Measurements from ENCODE around the gene FIGN. TPM values are rescaled to one million over a fixed set of nuclear protein-coding genes. Genes with fewer than 3 reads are reported as not detected.
A peak's percentile ranks its signal among the peaks of the same experiment; 100 is the strongest.

Gene FIGN
- total RNA-seq, 1 donor from 2014 or later, result 41.1 TPM

- Histone ChIP-seq H3K4me1 (peaks cover 54% of the 10 kb centered on the region), H3K79me2 (ENCODE audit: low read depth) (peaks cover 63% of the 10 kb centered on the region), H3K9me3 (ENCODE audit: low read depth) (no peaks in the 10 kb centered on the region), H2AFZ (replicated peaks) (no peak overlapping the region), H3K4me3 (peak overlapping the region; percentile 92), H3K9ac (no peak overlapping the region), H3F3A (ENCODE audit: low read depth) (peaks cover 28% of the 10 kb centered on the region), H3K27me3 (no peaks in the 10 kb centered on the region), H3K36me3 (no peaks in the 10 kb centered on the region), H3K4me2 (peak overlapping the region; percentile 95), H4K20me1 (ENCODE audit: low read depth) (peaks cover 4% of the 10 kb centered on the region), H3K27ac (peak overlapping the region; percentile 99)
- Mint-ChIP-seq H3K9me3 (no peaks in the 10 kb centered on the region), H3K27ac (peak overlapping the region; percentile 91), H3K36me3 (no peaks in the 10 kb centered on the region), H3K4me3 (peak overlapping the region; percentile 94), H3K4me1 (peaks cover 40% of the 10 kb centered on the region), H3K27me3 (ENCODE audit: insufficient read depth, low read depth) (peaks cover 3% of the 10 kb centered on the region)
- DNase-seq (ENCODE audit: low spot score), result no peak
- no peak for TF ChIP-seq EZH2phosphoT487 (IDR thresholded peaks at IDR 0.05)
- TF ChIP-seq EZH2 (IDR thresholded peaks at IDR 0.05), result no peak
- no peak for TF ChIP-seq CTCF (IDR thresholded peaks at IDR 0.05)
Observed at GRCh38 chr2:163734401-163734800, 1.4 kb downstream of the FIGN start.

DNA sequence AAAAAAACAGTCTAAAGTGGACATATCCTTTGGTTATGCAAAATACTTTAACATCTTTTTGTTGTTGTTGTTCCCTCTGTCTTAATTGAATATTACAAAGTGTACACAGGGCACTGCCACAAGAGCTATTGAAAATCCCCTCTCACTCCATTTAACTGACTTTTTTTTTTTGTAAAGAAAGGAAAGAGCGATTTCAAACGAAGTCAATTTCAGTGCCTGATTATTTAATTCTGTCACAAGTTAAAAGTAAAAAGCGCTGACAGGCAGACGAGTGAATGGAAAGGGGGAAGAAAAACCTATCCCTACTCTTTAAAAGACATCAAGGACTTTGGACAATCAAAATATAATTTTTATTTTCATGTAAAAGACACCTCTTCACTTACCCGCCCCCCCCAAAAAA lies 1.9 kb downstream of the FIGN start:
- Histone ChIP-seq H3K79me2 (ENCODE audit: low read depth) (peaks cover 68% of the 10 kb centered on the region), H4K20me1 (ENCODE audit: low read depth) (peaks cover 4% of the 10 kb centered on the region), H3K4me3 (peak overlapping the region; percentile 92), H2AFZ (replicated peaks) (no peak overlapping the region), H3K4me1 (peaks cover 56% of the 10 kb centered on the region), H3K9me3 (ENCODE audit: low read depth) (no peaks in the 10 kb centered on the region), H3K4me2 (peak overlapping the region; percentile 95), H3K9ac (no peak overlapping the region), H3K36me3 (no peaks in the 10 kb centered on the region), H3K27ac (no peak overlapping the region), H3F3A (ENCODE audit: low read depth) (peaks cover 28% of the 10 kb centered on the region), H3K27me3 (no peaks in the 10 kb centered on the region)
- no peak for DNase-seq (ENCODE audit: low spot score)
- H3K4me3 Mint-ChIP-seq, result peak overlapping the region; percentile 94
- peaks cover 40% of the 10 kb centered on the region for H3K4me1 Mint-ChIP-seq
- H3K36me3 Mint-ChIP-seq, result no peaks in the 10 kb centered on the region
- H3K27ac Mint-ChIP-seq, result peak overlapping the region; percentile 91
- H3K27me3 Mint-ChIP-seq (ENCODE audit: insufficient read depth, low read depth), result peaks cover 2% of the 10 kb centered on the region
- TF ChIP-seq EZH2 (IDR thresholded peaks at IDR 0.05), result no peak
- H3K9me3 Mint-ChIP-seq, result no peaks in the 10 kb centered on the region

GRCh38 chr2:163733301-163733938 lies 2.4 kb downstream of the FIGN start:
- peaks cover 41% of the 10 kb centered on the region for H3K4me1 Mint-ChIP-seq
- peaks cover 73% of the 10 kb centered on the region for H3K79me2 ChIP-seq (ENCODE audit: low read depth)
- H3K4me3 ChIP-seq, result peak overlapping the region; percentile 92
- H3K9me3 Mint-ChIP-seq, result no peaks in the 10 kb centered on the region
- no peak for DNase-seq (ENCODE audit: low spot score)
- no peak for TF ChIP-seq EZH2phosphoT487 (IDR thresholded peaks at IDR 0.05)
- no peak for TF ChIP-seq EZH2 (IDR thresholded peaks at IDR 0.05)
- TF ChIP-seq CTCF (IDR thresholded peaks at IDR 0.05), result no peak
- H3K4me3 Mint-ChIP-seq, result peak overlapping the region; percentile 94
- H4K20me1 ChIP-seq (ENCODE audit: low read depth), result peaks cover 4% of the 10 kb centered on the region
- no peaks in the 10 kb centered on the region for H3K27me3 ChIP-seq
- no peaks in the 10 kb centered on the region for H3K36me3 ChIP-seq
- H3K27ac Mint-ChIP-seq, result peak overlapping the region; percentile 91
- H3K4me2 ChIP-seq, result peak overlapping the region; percentile 95
- no peak overlapping the region for H2AFZ ChIP-seq (replicated peaks)
- H3K27me3 Mint-ChIP-seq (ENCODE audit: insufficient read depth, low read depth), result peaks cover 2% of the 10 kb centered on the region
- peak overlapping the region; percentile 24 for H3K9ac ChIP-seq
- H3K9me3 ChIP-seq (ENCODE audit: low read depth), result no peaks in the 10 kb centered on the region
- H3K36me3 Mint-ChIP-seq, result peaks cover under 1% of the 10 kb centered on the region
- H3F3A ChIP-seq (ENCODE audit: low read depth), result peaks cover 28% of the 10 kb centered on the region
- peak overlapping the region; percentile 36 for H3K27ac ChIP-seq
- peaks cover 62% of the 10 kb centered on the region for H3K4me1 ChIP-seq

DNA sequence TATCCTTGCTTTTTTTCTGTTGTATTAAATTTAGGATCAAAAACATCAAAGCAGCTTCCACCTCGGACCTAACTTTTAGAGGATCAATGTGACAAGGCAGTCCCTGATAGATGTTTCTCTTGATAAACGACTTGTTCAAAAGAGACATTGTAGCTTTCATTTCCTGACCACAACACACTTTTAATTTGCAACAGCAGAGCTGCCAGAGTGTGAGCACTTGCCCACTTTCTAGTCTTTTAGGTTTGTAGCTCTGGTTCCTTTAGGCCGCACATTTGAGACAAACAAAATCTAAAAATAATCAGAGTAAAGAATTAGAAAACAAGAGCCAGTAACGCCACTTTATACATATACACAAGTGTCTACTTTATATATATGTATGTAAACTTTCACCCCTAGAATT lies 3.1 kb downstream of the FIGN start:
- H2AFZ ChIP-seq (replicated peaks), result no peak overlapping the region
- H3K27me3 ChIP-seq, result no peaks in the 10 kb centered on the region
- H4K20me1 ChIP-seq (ENCODE audit: low read depth), result peaks cover 4% of the 10 kb centered on the region
- TF ChIP-seq EZH2 (IDR thresholded peaks at IDR 0.05), result no peak
- TF ChIP-seq CTCF (IDR thresholded peaks at IDR 0.05), result no peak
- TF ChIP-seq EZH2phosphoT487 (IDR thresholded peaks at IDR 0.05), result no peak
- H3K79me2 ChIP-seq (ENCODE audit: low read depth), result peaks cover 80% of the 10 kb centered on the region
- DNase-seq (ENCODE audit: low spot score), result no peak
- Mint-ChIP-seq H3K27ac (peak overlapping the region; percentile 67), H3K4me1 (peaks cover 42% of the 10 kb centered on the region), H3K4me3 (peak overlapping the region; percentile 94), H3K27me3 (ENCODE audit: insufficient read depth, low read depth) (peaks cover 2% of the 10 kb centered on the region), H3K36me3 (peaks cover 5% of the 10 kb centered on the region), H3K9me3 (no peaks in the 10 kb centered on the region)
- H3F3A ChIP-seq (ENCODE audit: low read depth), result peaks cover 26% of the 10 kb centered on the region
- peak overlapping the region; percentile 24 for H3K9ac ChIP-seq
- H3K9me3 ChIP-seq (ENCODE audit: low read depth), result no peaks in the 10 kb centered on the region
- peak overlapping the region; percentile 36 for H3K27ac ChIP-seq
- H3K4me2 ChIP-seq, result peak overlapping the region; percentile 95
- peaks cover 57% of the 10 kb centered on the region for H3K4me1 ChIP-seq
- peak overlapping the region; percentile 92 for H3K4me3 ChIP-seq
- no peaks in the 10 kb centered on the region for H3K36me3 ChIP-seq

All from neural progenitor cell (in vitro differentiated cells).